Keratinocyte (primary cell): ENCODE data around the gene MUC5B.

Source experiments
- CTCF ChIP-seq, 3 experiments: IDR thresholded peaks in 1 of 3; conservative IDR thresholded peaks in 1 of 3; optimal IDR thresholded peaks in 1 of 3; 2 replicates in 2 of 3; 3 replicates in 1 of 3; pipeline versions ENCODE3 to v1.5.1; 2011; ENCODE audit warnings: low read length in 3 of 3, mild to moderate bottlenecking in 3 of 3, moderate library complexity in 2 of 3, control low read depth in 1 of 3, inconsistent platforms in 1 of 3; ENCODE audit not compliant: insufficient read depth in 2 of 3; ENCODE audit errors: extremely low read depth in 1 of 3
- EZH2 ChIP-seq: IDR thresholded peaks from one replicate; pipeline ENCODE4 v1.6.1; 2012; ENCODE audit warnings: inconsistent platforms, mild to moderate bottlenecking, low read length, moderate library complexity

DNA sequence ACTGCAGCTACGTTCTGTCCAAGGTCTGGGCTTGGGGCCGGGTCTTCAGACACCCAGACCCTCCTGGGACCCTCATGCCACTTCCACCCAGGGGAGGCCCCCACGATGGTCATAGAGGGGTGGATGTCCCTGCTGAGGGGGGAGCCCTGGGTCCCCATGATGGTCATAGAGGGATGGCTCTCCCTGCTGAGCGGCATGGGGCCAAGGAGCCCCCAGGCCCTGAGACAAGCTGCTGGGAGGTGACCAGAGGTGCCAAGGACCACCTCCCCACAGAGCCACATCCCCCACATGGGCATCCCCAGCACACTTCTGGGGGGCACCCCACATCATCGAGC, 7.2 kb downstream of the MUC5B start:
- no peak for TF ChIP-seq CTCF (optimal IDR thresholded peaks at IDR 0.05 in 1 of 3, IDR thresholded peaks at IDR 0.05 in 1 of 3, conservative IDR thresholded peaks at IDR 0.05 in 1 of 3; ENCODE audit: extremely low read depth in 1 of 3, insufficient read depth in 2 of 3, low read length in 3 of 3)
- no peak for TF ChIP-seq EZH2
